Pons (tissue), 1 donor: ENCODE measurements around the gene GNAO1.

ENCODE experiments used
- DNase-seq: peaks from one replicate; pipeline ENCODE4 v3.0.0-alpha.2; 2016; ENCODE audit warnings: low spot score

The GNAO1 gene

DNA sequence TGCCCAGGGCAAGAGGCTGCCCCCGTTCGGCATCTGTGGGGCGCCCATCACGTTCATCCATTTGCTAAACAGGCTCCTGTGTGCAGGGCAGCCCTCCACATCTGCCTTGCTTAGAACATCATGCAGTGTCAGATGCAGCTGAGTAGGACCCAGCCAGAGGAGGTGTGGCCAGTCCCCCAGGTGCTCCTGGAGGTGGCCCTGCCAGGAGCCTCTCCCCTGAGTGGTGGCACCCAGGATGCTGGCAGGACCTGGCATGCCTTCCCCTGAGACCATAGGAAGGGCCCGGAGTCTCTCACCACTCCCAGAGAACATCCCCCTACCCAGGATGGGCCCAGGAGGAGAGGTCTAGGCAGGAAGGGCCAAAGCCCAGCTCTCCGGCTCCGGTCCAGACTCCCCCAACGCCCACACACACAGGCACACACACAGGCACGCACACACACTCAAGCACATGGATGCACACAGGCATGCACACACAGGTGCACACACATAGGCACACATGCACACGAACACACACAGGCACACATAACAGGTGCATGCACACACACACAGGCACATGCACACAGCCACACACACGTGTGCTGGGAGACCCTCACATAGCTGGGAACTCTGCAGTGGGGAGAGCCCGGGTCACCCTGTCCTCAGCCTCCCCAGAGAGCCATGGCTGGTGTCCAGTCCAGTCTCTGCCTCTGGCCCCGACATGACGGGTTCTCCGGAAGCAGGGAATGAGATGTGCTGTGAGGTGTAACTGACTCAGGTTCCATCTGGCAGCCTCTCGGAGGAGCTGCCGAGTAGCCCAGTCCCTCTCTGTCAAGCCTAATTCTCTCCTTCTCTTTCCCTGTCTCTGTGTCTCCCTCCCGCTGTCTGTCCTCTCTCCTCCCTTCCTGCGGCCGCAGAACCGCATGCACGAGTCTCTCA is 159.5 kb downstream of the GNAO1 start:
- no peak for DNase-seq

DNA sequence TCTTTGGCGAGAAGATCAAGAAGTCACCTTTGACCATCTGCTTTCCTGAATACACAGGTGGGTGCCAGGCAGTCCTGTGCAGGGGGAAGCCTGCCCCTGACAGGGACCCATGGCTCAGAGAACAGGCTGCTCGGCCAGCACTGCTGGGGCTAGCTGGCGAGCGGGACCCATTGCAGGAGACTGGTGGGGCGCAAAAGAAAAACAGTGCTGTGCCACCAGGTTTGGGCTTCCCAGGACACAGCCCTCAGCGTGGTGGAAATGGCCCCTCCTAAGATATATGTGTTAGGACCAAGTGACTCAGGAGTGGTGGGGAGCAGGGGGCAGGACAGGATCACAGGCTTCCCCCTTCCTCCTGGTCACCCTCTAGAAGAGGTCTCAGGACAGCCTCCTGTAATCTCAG is 160.2 kb downstream of the GNAO1 start:
- DNase-seq: no peak

DNA sequence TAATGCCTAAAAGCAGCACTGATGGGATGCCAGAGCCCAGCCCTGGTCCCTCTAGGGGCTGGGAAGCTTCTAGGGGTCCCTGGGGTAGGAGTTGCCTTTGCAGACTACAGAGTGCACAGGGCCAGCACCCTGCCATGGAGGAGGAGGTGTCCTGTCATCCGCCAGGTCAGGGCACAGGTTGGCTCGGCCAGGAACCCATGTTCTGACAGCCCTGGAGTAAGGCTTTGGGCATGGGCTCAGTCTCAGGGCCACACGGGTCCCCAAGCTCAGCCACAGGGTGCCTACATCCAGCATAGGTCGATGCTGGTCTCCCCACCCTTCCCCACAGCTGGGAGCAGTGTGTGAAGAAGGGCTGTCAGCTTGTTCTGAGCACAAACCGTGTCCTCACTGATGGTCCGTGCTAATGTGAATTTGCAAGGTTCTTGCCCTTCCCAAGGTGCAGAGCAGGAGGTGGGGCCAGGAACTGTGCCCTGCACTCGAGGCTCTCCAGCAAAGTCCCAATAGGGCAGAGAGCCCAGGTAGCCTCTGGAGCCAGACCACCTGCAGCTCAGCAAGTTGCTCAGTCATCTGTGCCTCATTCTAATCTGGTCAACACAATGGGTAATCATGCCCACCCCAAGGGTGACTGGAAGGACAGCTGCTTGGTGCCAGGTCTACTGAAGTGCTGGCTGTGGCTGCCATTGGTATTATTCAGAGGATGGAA is 161.2 kb downstream of the GNAO1 start:
- DNase-seq: no peak

DNA sequence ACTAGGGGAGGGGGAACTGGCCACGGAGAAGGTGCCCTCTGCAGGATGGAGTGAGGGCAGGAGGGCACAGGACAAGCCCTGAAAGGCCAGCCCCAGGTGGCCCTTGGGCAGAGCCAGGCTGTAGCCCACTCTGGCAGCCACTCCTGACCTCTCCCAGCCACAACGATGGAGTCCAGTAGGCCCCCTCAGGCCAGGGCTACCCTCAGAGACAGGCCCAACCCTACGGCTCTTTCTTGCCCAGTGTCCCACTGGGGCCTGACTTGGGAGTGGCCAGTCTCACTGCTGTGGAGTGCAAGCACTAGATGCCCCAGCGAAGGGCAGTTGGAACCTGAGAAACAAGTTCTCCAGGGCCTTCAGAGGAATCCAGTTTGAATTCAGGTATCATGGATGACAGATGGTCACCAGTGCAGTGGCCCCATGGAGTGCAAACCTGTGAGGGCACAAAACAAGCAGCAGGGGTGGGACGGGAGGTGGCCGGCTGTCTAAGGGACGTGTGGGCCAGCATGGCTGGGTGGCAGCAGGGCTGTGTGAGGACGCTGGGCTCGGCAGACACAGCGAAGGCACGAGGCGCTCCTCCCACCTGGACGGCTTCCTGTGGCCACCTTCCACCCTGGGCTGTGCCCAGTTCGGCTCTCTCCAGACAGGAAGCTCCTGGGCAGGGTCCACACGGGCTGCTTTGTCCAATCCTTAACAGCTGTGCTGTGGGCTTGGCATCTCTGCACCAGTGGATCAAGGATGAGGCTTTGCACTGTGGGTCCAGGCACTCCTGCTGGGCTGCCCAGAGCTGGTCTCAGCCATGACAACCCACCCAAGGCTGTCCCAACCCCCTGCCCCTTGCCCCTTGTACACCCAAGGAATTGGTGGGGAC is 162.0 kb downstream of the GNAO1 start:
- DNase-seq: no peak

DNA sequence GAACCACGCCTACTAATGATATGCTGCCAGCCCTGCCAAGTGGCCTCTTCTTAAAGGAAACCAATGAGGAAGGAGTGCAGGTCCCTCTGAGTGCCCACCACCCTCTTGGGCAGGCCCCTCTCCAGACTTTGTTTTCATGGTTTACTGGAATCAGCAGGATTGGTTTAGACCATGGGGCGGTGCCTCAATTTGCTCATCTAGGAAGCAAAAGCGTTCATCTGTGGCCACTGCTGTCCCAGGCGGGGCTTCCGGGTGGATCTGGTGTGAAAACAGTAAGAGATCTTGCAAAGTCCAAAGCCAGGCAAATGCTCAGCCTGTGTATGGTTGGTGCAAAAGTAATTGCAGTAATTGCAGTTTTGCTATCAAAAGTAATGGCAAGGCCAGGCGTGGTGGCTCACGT is 162.7 kb downstream of the GNAO1 start:
- DNase-seq: no peak

DNA sequence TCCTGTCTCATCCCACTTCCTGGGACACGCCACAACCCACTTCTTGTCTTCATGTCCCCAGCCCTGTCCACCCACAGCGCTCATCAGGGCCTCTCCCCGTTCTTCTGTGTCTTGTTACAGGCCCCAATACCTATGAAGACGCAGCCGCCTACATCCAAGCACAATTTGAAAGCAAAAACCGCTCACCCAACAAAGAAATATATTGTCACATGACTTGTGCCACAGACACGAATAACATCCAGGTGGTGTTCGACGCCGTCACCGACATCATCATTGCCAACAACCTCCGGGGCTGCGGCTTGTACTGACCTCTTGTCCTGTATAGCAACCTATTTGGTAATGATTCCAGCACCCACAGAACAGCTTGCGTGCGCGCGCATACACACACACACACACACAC is 163.5 kb downstream of the GNAO1 start:
- no peak for DNase-seq

DNA sequence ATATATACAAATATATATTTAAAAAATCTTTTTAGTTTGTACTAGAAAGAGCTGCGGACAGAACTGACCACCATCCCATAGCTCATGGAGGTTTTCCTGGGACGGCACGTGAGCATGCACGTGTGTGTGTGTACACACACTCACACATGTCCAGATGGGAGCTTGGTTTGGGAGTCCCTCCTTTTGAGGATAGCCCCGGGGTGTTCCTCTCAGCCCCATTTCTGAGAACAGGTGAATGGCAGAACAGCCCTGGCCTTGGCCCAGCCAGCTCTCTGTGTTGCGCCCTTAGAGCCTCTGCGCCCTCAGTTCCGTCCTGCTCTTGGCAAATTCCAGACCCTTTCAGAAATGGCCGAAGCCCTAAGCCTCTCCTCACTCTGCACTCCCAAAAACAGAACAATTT is 163.9 kb downstream of the GNAO1 start:
- DNase-seq: no peak

DNA sequence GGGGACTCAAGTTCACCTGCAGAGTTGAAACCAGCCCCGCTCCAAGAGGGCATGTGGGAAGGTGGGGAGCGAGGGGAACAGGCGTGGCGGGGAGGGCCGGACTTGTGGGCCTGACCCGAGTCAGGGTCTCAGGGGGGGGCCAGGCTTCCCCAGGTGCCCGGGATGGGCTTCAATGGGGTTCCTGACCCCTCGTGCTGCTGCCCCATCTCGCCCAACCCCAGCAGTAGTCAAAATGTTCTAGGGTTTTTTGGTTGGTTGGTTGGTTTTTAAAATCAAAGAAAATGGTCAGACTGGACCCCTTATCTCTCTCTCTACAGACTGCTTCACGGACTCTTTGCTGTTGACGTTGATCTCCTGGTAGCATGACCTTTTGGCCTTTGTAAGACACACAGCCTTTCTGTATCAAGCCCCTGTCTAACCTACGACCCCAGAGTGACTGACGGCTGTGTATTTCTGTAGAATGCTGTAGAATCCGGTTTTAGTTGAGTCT is 164.5 kb downstream of the GNAO1 start:
- no peak for DNase-seq

DNA sequence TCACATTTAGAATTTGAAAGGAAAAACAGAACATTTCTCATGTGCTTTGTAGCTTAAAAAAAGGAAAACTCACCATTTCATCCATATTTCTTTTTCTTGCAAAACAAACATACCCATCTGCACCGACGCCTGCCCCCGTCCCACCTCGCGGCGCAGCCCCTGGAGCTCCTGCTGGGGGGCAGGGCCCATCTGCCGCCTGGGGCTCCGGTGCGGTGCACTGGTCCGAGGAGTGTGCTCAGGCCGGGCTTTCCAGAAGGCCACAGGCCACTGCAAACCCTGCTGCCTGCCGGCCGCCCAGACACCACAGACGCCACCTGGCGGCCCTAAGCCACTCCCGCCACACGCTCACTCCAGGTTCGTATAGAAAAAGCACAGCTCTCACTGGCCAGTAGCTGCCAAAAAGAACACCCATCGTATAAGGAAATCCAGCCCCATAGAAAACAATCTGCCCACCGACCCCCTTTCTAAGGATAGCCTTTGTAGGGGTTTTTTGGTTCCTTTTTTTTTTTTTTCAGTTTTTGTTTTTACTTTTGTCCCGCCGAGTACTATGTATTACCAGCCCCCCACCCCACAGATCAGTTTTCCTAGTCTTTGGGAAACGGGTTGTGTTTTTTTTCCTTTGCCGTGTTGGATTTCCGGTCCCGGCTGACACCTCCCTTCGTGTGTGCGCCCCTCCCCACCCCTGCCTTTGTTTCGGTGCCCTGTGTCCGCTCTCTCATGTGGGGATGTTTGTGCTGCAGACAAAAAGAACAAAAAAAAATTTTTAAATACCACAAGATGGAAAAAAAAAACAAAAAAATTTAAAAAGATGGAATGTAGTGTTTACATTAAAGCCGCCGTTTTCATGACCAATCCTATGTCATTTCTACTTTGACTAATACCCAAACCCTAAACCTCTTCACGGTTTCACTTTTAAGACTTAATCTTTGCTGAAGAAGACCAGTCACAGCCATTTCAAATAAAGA is 165.3 kb downstream of the GNAO1 start:
- DNase-seq: peak; percentile 70

DNA sequence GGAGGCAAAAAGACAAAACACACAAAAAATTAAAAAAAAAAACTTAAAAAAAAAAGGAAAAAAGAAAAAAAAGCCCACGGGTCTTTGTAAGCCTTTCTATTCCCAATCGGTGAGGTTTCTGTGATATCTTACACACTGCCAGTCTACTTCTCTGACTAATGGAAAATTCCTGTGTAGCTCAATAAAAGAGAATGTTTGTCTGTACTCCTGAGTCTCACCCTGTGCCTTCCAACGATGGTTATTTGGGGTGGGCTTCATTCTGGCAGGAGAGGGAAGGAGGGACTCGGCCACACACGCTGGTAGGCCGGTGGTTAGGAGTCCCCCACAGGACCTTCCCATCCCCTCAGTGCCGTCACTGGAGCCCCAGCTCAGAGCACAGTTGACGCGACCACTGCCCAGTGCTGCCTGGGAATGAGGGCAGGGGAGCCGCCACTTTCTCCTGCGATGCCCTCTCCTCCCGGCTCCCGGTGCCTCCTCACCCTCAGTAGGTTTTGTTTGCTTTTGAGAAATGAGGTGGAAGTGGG is 166.0 kb downstream of the GNAO1 start:
- DNase-seq: no peak

DNA sequence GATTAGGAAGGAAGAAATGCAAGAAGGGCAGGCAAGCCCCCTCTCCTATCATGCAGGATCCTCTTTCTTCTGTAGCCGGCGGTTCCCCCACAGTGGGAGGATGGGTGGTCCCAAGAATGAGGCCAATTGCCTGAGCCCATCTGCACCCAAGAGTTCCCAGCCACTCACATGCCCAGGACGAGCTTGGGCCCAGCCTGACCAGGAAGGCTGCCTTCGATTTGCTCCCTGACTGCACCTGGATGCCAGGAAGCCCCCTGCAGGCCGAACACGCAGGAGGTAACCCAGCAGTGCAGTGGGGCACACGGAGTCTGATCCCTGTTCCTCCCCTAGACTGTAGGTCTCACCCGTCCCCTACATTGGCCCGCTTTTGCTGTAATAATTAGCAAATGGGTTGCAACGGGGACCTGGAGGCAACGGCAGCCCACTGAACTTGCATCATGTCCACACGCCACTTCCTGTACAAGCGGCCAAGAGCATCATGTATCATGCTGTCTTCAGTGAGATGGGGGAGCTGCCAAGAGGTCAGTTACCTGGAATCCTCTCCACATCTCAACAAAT is 166.6 kb downstream of the GNAO1 start:
- no peak for DNase-seq

DNA sequence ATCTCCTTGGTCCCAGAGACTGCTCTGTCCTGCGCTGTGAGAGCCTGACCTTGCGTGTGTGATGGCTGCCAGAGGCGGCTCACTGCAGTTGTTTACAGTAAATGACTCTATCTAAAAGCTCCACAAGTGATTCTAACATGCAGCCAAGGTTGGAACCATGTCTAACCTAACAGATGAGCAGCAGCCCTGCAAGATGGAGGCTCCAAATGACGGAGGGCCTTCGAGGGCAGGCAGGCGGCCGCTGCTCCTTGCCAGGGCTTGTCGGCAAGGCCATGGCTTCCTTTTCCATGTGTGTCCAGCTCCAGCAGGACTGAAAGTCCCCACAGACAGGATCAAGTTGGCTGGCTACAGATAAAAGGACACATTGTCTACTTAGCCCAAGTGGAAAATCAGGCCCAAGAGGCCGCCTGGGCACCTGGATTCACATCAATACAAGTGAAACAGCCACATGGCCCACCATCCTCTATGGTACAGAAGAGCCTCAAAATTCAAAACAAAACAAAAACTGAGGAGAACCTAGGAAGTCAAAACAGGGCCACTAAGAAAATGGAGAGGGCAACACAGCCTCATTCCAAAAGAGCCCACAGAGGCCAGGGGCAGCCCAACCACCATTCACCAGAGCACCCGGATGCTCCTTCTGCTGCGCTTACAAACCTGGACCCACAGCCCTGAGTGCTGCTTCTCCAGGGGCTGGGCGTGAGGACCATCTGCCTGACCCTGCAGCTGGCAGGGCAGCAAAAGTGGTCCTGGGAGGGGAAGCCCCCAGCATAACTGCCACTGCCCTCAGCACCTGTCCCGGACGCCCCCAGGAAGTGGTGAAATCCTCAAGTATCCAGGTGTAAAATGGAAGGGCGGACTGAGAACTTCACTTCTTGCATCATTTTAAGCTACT is 169.1 kb downstream of the GNAO1 start:
- DNase-seq: no peak

DNA sequence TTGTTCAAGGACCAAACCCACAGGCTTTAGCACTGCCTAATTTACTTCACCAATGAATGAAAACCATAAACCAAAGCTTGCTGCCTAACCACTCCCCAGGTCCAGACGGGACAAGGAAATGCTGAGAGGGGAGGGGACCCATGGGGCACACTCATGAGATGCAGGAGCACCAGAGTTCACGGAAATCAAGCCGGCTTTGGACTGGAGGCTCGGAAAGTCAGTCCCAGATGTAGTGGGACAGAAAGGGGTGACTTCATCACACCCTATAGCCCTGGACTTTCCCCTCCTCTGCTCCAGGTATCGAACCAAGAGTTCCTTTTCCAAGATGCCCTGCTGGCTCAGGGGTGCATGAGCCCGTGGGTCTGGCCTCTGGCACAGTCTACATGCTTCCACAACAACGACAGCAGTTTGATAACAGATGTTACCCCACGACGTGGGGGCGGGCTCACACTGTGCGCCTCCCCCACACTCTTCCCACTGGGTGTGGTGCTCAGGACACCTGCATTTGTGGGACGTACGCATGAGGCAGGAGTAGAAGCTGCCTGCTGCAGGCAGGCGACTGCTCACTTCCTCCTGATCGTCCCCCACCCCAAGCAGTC is 170.9 kb downstream of the GNAO1 start:
- no peak for DNase-seq

DNA sequence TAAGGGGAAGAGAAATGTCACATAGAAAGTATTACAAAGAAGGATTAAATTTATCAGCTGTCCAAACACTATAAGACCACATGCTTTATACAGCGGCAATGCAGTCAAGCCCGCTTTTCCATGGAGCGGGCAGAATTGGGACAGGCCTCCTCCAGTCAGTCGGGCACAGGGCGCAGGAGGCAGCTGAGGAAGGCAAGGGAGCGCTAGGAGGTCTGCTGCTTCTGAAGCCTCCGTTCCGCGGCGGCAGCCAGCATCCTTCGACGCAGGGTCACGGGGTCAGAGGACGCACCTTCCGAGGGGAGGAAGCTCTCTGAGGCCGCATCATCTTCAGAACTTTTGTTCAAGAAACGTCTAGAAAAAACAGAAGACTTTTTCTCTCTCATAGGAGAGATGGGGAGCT is 171.4 kb downstream of the GNAO1 start:
- no peak for DNase-seq

DNA sequence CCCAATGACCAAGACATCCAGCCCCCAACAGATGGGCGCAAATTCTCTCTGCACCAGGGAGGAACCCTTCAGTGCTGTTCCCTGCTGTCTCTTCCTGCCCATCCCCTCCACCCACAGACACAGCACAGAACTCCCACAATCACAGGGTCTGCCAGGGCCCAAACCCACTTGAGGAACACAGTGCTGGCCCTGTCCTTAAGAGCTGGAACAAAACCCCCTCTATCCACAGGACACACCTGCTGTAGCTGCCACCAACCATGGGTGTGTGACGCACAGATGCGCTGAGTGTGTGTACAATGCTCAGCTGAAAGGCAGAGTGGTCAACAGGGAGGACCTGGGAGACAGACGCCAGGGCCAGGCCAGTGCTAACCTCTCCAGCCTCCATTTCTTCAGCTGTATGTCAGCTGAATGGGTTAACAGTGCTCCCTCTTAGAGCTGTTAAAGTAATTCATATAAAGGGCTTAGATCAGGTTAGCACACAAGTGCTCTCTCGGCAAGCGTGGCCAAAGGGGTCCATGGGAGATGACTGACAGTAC is 172.0 kb downstream of the GNAO1 start:
- no peak for DNase-seq

DNA sequence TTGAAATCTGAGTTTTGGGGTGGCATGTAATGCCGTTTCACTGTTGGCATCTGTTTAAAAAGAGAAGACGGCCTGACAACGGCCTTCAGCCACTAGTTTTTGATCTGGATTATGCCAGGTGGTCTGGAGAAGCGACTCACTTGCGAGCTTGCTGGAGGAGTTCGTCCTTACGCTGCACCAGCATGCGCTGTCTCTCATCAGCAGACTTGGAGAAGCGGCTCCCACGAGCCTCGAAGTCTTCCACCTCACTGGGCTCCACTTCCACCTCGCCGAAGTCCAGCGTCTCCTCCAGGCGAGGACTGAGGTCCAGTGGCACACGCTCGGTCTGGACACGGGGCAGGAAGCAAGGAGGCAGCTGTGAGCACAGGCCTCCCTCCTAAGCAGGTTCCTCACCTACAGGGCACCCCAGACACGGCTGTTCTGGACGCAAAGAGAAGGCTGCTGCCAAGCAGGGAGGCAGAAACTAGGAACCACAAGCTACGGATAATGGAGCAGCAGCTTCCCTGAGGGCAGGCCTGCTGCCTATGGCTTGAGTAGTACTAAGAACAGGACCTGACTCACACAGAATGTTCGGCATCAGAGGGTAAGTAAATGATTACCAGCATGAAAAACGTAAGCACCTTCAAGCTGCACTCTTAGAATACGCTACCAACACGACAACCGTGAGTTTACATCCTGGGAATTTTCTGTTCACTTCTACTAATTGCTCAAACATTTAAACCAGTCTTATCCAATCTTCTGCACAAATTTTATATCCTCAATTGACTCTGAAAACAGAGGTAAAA is 172.7 kb downstream of the GNAO1 start:
- DNase-seq: no peak

DNA sequence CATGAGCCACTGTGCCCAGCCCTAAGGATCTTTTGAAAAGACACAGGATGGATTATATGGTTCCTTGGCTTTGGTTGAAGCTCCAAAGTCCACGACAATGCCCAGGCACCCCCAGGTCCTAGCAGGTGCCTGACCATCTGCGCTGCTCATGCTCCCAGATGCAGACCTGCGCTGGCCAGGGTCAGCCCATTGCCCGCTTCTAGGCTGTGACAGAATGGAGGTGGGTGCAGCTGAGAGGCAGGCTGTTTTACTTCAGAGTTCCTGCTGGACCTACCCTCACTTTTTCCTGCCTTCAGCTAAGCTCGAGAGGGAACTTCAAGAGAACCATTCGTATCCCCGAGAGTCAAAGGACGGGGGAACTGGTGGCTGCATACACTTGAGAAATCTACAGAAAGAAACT is 173.6 kb downstream of the GNAO1 start:
- no peak for DNase-seq

DNA sequence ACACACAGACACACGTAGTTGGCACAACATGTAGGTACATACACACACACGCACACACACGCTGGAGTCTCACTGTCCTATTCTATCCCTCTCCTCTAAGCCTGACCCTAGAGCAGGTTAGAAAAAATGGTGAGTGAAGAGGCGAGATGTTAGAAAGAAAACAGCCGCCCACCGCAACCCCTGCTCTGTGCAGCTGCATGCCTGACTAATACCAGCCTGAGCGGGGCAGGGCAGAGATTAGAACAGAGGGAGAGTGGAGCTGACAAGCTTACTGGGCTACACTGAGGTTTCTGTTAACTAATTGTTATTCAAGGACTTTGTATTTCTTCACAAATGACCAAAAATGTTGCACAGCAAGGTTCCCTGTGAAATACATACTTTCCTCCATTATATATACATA is 174.3 kb downstream of the GNAO1 start:
- no peak for DNase-seq
